BLaER1 treated with 17β-estradiol and CSF1 and Interleukin-3, amounts not matched to agents 10 nM and 100 nM (cell line): ENCODE measurements around the gene CENPB.
A peak's percentile ranks its signal among the peaks of the same experiment; 100 is the strongest.

Source experiments
- H3K27ac ChIP-seq, 11 experiments: shearing (Covaris generic); formaldehyde crosslinking; 2 replicates each; pipeline ENCODE4 v1.8.1; 2022
- H3K27me3 ChIP-seq, 11 experiments: shearing (Covaris generic); formaldehyde crosslinking; 2 replicates each; pipeline ENCODE4 v1.8.1; 2022
- H3K36me3 ChIP-seq, 11 experiments: shearing (Covaris generic); formaldehyde crosslinking; 2 replicates each; pipeline ENCODE4 v1.8.1; 2022
- H3K4me1 ChIP-seq, 10 experiments: shearing (Covaris generic); formaldehyde crosslinking; 2 replicates each; pipeline ENCODE4 v1.8.1; 2022
- H3K4me2 ChIP-seq, 11 experiments: shearing (Covaris generic); formaldehyde crosslinking; 2 replicates each; pipeline ENCODE4 v1.8.1; 2022
- H3K4me3 ChIP-seq, 10 experiments: shearing (Covaris generic); formaldehyde crosslinking; 2 replicates each; pipeline ENCODE4 v1.8.1; 2022
- H3K9ac ChIP-seq, 11 experiments: shearing (Covaris generic); formaldehyde crosslinking; 2 replicates each; pipeline ENCODE4 v1.8.1; 2022
- H3K9me3 ChIP-seq, 11 experiments: shearing (Covaris generic); formaldehyde crosslinking; replicated peaks in 1 of 11; 2 replicates each; pipeline ENCODE4 v1.8.1; 2022
- H4K20me1 ChIP-seq, 11 experiments: shearing (Covaris generic); formaldehyde crosslinking; 2 replicates each; pipeline ENCODE4 v1.8.1; 2022
- Cebpa-rat ChIP-seq, 11 experiments: shearing (Covaris generic); IDR thresholded peaks; 2 replicates each; pipeline ENCODE4 v1.8.1; 2022

The CENPB gene

GRCh38 chr20:3763671-3764601 lies 22.6 kb downstream of the CENPB start:
- H4K20me1 ChIP-seq = peaks cover 13 to 82% (median 54%) of the 10 kb centered on the region in 11 experiments; a peak in 19 of 22 replicates
- H3K4me1 ChIP-seq = peaks cover 73 to 92% (median 84%) of the 10 kb centered on the region in 10 experiments
- peak overlapping the region; percentile 24 to 98 (median 96); a peak in 19 of 22 replicates for H3K27ac ChIP-seq
- no peak for TF ChIP-seq Cebpa-rat (IDR thresholded peaks at IDR 0.05)
- peak overlapping the region in 6 of 10 experiments; percentile 79 to 97 (median 94); a peak in 12 of 20 replicates for H3K4me3 ChIP-seq
- H3K4me2 ChIP-seq = peak overlapping the region; percentile 92 to 100 (median 99)
- no peaks in the 10 kb centered on the region for H3K9me3 ChIP-seq
- H3K9ac ChIP-seq = peak overlapping the region; percentile 81 to 95 (median 91); a peak in 21 of 22 replicates
- no peaks in the 10 kb centered on the region for H3K27me3 ChIP-seq
- H3K36me3 ChIP-seq = peaks cover 17 to 50% (median 29%) of the 10 kb centered on the region in 11 experiments

GRCh38 chr20:3760655-3761348 lies 25.7 kb downstream of the CENPB start:
- Histone ChIP-seq H3K4me3 (peak overlapping the region in 3 of 10 experiments; percentile 0 to 27 (median 13); a peak in 2 of 20 replicates), H3K4me2 (peak overlapping the region; percentile 51 to 84 (median 74)), H3K27me3 (no peaks in the 10 kb centered on the region), H3K4me1 (peaks cover 61 to 100% (median 96%) of the 10 kb centered on the region in 10 experiments), H3K9me3 (no peaks in the 10 kb centered on the region), H3K9ac (peak overlapping the region; percentile 20 to 70 (median 54); a peak in 20 of 22 replicates), H3K27ac (peak overlapping the region in 10 of 11 experiments; percentile 13 to 76 (median 62); a peak in 19 of 22 replicates), H4K20me1 (peaks cover 13 to 88% (median 76%) of the 10 kb centered on the region in 11 experiments; a peak in 20 of 22 replicates), H3K36me3 (peaks cover 47 to 81% (median 59%) of the 10 kb centered on the region in 11 experiments)
- TF ChIP-seq Cebpa-rat (IDR thresholded peaks at IDR 0.05) = no peak

GRCh38 chr20:3759884-3760283 lies 26.7 kb downstream of the CENPB start:
- peak overlapping the region in 10 of 11 experiments; percentile 51 to 84 (median 72); a peak in 20 of 22 replicates for H3K4me2 ChIP-seq
- H4K20me1 ChIP-seq = peaks cover 13 to 92% (median 71%) of the 10 kb centered on the region in 11 experiments; a peak in 20 of 22 replicates
- peaks cover 56 to 87% (median 68%) of the 10 kb centered on the region in 11 experiments for H3K36me3 ChIP-seq
- TF ChIP-seq Cebpa-rat (IDR thresholded peaks at IDR 0.05) = no peak
- H3K9me3 ChIP-seq = no peaks in the 10 kb centered on the region
- peak overlapping the region in 10 of 11 experiments; percentile 13 to 76 (median 62); a peak in 18 of 22 replicates for H3K27ac ChIP-seq
- peak overlapping the region; percentile 28 to 70 (median 54); a peak in 17 of 22 replicates for H3K9ac ChIP-seq
- H3K4me1 ChIP-seq = peaks cover 52 to 94% (median 86%) of the 10 kb centered on the region in 10 experiments
- no peaks in the 10 kb centered on the region for H3K27me3 ChIP-seq
- no peak overlapping the region for H3K4me3 ChIP-seq

- H3K27ac ChIP-seq = peak overlapping the region in 9 of 11 experiments; percentile 47 to 76 (median 68); a peak in 18 of 22 replicates
- peak overlapping the region in 5 of 11 experiments; percentile 7 to 84 (median 74); a peak in 5 of 22 replicates for H3K4me2 ChIP-seq
- peak overlapping the region; percentile 23 to 70 (median 46); a peak in 15 of 22 replicates for H3K9ac ChIP-seq
- no peak for TF ChIP-seq Cebpa-rat (IDR thresholded peaks at IDR 0.05)
- H3K9me3 ChIP-seq = no peaks in the 10 kb centered on the region
- no peak overlapping the region for H3K4me3 ChIP-seq
- H3K4me1 ChIP-seq = peaks cover 47 to 89% (median 81%) of the 10 kb centered on the region in 10 experiments
- no peaks in the 10 kb centered on the region for H3K27me3 ChIP-seq
- H3K36me3 ChIP-seq = peaks cover 62 to 87% (median 74%) of the 10 kb centered on the region in 11 experiments
- peaks cover 13 to 92% (median 74%) of the 10 kb centered on the region in 11 experiments; a peak in 21 of 22 replicates for H4K20me1 ChIP-seq
These were observed 27.2 kb downstream of the CENPB start for GRCh38 chr20:3759316-3759823.

GRCh38 chr20:3758566-3758965 lies 28.0 kb downstream of the CENPB start:
- Histone ChIP-seq H3K36me3 (peaks cover 67 to 90% (median 82%) of the 10 kb centered on the region in 11 experiments), H3K4me2 (peak overlapping the region in 4 of 11 experiments; percentile 53 to 84 (median 72); a peak in 6 of 22 replicates), H3K4me1 (peaks cover 38 to 88% (median 74%) of the 10 kb centered on the region in 10 experiments), H3K27ac (peak overlapping the region in 9 of 11 experiments; percentile 52 to 76 (median 68); a peak in 17 of 22 replicates), H3K4me3 (no peak overlapping the region), H3K9me3 (no peaks in the 10 kb centered on the region), H3K9ac (peak overlapping the region in 8 of 11 experiments; percentile 33 to 70 (median 55); a peak in 8 of 22 replicates), H4K20me1 (peaks cover 13 to 92% (median 75%) of the 10 kb centered on the region in 11 experiments; a peak in 21 of 22 replicates), H3K27me3 (no peaks in the 10 kb centered on the region)
- TF ChIP-seq Cebpa-rat (IDR thresholded peaks at IDR 0.05) = no peak

- Histone ChIP-seq H4K20me1 (peaks cover 13 to 100% (median 81%) of the 10 kb centered on the region in 11 experiments; a peak in 21 of 22 replicates), H3K27me3 (no peaks in the 10 kb centered on the region), H3K4me2 (peak overlapping the region in 10 of 11 experiments; percentile 26 to 84 (median 56); a peak in 18 of 22 replicates), H3K27ac (peak overlapping the region in 10 of 11 experiments; percentile 23 to 76 (median 64); a peak in 19 of 22 replicates), H3K36me3 (peaks cover 67 to 97% (median 82%) of the 10 kb centered on the region in 11 experiments), H3K4me1 (peaks cover 40 to 88% (median 73%) of the 10 kb centered on the region in 10 experiments), H3K9me3 (no peaks in the 10 kb centered on the region), H3K4me3 (peak overlapping the region in 1 of 10 experiments; percentile 40; a peak in 1 of 20 replicates), H3K9ac (peak overlapping the region in 9 of 11 experiments; percentile 21 to 59 (median 41); a peak in 13 of 22 replicates)
- 0 out of 22 replicates have a peak, but pooled peaks of 1 of the 11 experiments have one; percentile 29 for TF ChIP-seq Cebpa-rat (IDR thresholded peaks at IDR 0.05)
These were observed 29.3 kb downstream of the CENPB start for GRCh38 chr20:3757268-3757667.

- H3K9ac ChIP-seq = peak overlapping the region in 5 of 11 experiments; percentile 7 to 50 (median 20); a peak in 5 of 22 replicates
- H3K27ac ChIP-seq = peak overlapping the region in 8 of 11 experiments; percentile 33 to 75 (median 63); a peak in 15 of 22 replicates
- H3K36me3 ChIP-seq = peaks cover 69 to 98% (median 84%) of the 10 kb centered on the region in 11 experiments
- H3K4me3 ChIP-seq = no peak overlapping the region
- H3K27me3 ChIP-seq = no peaks in the 10 kb centered on the region
- H3K4me1 ChIP-seq = peaks cover 36 to 84% (median 67%) of the 10 kb centered on the region in 10 experiments
- H3K4me2 ChIP-seq = peak overlapping the region in 1 of 11 experiments; percentile 84; a peak in 3 of 22 replicates
- no peaks in the 10 kb centered on the region for H3K9me3 ChIP-seq
- peaks cover 13 to 94% (median 87%) of the 10 kb centered on the region in 11 experiments; a peak in 21 of 22 replicates for H4K20me1 ChIP-seq
- TF ChIP-seq Cebpa-rat (IDR thresholded peaks at IDR 0.05) = no peak
These were observed 30.6 kb downstream of the CENPB start for GRCh38 chr20:3755814-3756480.
